Measurements from ENCODE around the gene OTOP2. TPM values are rescaled to one million over a fixed set of nuclear protein-coding genes. Genes with fewer than 3 reads are reported as not detected.
A peak's percentile ranks its signal among the peaks of the same experiment; 100 is the strongest.
"Not testable (repeated sequence)": the region's sequence is repeated elsewhere in the genome, so short reads cannot be mapped to it uniquely, and the experiment has no call there.

OTOP2 gene
- polyA plus RNA-seq, 4 donors: 0.22 to 5.9 (median 0.46) TPM

DNA sequence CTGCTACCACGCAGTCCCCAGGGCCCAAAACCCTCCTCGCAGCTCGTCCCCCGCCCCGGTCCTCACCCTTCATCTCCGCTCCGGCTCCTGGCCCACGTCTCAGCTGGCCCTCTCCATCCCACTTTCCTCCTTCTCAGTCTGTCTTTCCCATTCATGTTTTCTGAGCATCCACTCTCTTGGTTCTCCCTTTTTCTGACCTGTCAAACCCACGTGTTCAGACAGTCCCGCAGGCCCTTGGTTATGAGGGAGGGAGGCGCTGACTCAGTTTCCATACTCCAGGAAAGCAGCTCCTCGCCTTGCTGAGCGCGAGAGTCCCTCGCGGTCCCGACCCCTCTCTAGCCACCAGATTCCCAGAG is 48.9 kb downstream of the OTOP2 start:
- H3K9me3 ChIP-seq (ENCODE audit: control insufficient read depth in 2 of 2, insufficient read depth in 1 of 2, low read depth in 1 of 2, low read length in 1 of 2): no peaks in the 10 kb centered on the region
- peaks cover 0 to 46% (median 6%) of the 10 kb centered on the region in 3 donors for H3K4me1 ChIP-seq (ENCODE audit: control insufficient read depth in 3 of 3, insufficient read depth in 2 of 3, low read depth in 1 of 3, low read length in 2 of 3)
- peak overlapping the region in 2 of 3 donors; percentile 76 to 77 for H3K27ac ChIP-seq (ENCODE audit: low read depth in 1 of 3, low read length in 2 of 3)
- H3K27me3 ChIP-seq (ENCODE audit: control insufficient read depth in 3 of 3, insufficient read depth in 3 of 3, low read length in 3 of 3): peaks cover 0 to 14% (median 0%) of the 10 kb centered on the region in 3 donors
- H3K36me3 ChIP-seq (ENCODE audit: control insufficient read depth in 3 of 3, insufficient read depth in 2 of 3, low read depth in 1 of 3, low read length in 3 of 3): peaks cover 0 to 4% (median 0%) of the 10 kb centered on the region in 3 donors
- peak overlapping the region; percentile 45 to 71 (median 68) for H3K4me3 ChIP-seq (ENCODE audit: low read depth in 1 of 3, low read length in 3 of 3)
- FAIRE-seq (no peak), DNase-seq (no peak)
- 15 to 18% (median 15%) methylated on average over 17 of the region's 17 CpGs for WGBS, 3 donors

DNA sequence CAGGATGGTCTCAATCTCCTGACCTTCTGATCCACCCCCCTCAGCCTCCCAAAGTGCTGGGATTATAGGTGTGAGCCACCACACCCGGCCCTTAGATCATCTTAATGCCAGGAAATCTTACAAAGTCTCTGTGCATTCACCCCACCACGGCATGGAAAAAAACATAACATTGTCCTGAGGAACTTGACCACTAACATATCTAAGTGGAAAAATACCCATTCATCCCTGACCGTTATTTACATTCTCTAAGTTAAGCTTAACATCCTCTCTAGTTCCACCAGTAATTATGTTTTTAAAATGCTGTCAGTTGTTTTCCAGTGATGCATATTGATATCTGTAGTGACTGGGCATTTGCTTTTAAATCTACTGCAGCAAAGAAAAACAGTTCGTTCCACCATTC is 51.9 kb downstream of the OTOP2 start:
- Histone ChIP-seq H3K27ac (ENCODE audit: low read depth in 1 of 3, low read length in 2 of 3) (no peak overlapping the region), H3K4me3 (ENCODE audit: low read depth in 1 of 3, low read length in 3 of 3) (no peak overlapping the region), H3K27me3 (ENCODE audit: control insufficient read depth in 3 of 3, insufficient read depth in 3 of 3, low read length in 3 of 3) (peaks cover 0 to 14% (median 0%) of the 10 kb centered on the region in 3 donors), H3K36me3 (ENCODE audit: control insufficient read depth in 3 of 3, insufficient read depth in 2 of 3, low read depth in 1 of 3, low read length in 3 of 3) (no peaks in the 10 kb centered on the region), H3K4me1 (ENCODE audit: control insufficient read depth in 3 of 3, insufficient read depth in 2 of 3, low read depth in 1 of 3, low read length in 2 of 3) (peaks cover 0 to 29% (median under 1%) of the 10 kb centered on the region in 3 donors), H3K9me3 (ENCODE audit: control insufficient read depth in 2 of 2, insufficient read depth in 1 of 2, low read depth in 1 of 2, low read length in 1 of 2) (no peaks in the 10 kb centered on the region)
- WGBS, 3 donors: 58 to 71% (median 71%) methylated on average over 4 of the region's 4 CpGs
- FAIRE-seq: no peak
- DNase-seq: no peak

DNA sequence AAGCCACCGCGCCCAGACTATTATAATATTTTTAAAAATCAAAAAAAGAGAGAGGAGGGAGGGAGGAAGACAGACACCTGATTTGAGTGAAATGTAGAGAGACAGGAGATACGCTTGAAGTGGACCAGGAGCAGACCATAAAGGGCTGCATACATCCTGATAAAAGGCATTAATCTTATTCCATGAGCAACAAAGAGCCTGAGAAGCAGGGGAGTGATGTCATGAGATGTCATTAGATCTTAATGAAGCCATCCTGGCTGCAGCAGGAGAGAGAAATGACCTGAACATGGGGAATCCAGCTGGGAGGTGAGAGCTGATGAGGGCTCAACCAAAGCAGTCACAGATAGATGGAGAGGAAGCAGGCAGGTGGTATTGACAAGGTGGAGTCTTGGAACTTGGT is 53.7 kb downstream of the OTOP2 start:
- DNase-seq (no peak), FAIRE-seq (no peak)
- no peak overlapping the region for H3K4me3 ChIP-seq (ENCODE audit: low read depth in 1 of 3, low read length in 3 of 3)
- no peak overlapping the region for H3K27ac ChIP-seq (ENCODE audit: low read depth in 1 of 3, low read length in 2 of 3)
- 94 to 97% (median 96%) methylated on average over 3 of the region's 3 CpGs for WGBS, 3 donors
- peaks cover 0 to 7% (median 0%) of the 10 kb centered on the region in 3 donors for H3K27me3 ChIP-seq (ENCODE audit: control insufficient read depth in 3 of 3, insufficient read depth in 3 of 3, low read length in 3 of 3)
- H3K36me3 ChIP-seq (ENCODE audit: control insufficient read depth in 3 of 3, insufficient read depth in 2 of 3, low read depth in 1 of 3, low read length in 3 of 3): no peaks in the 10 kb centered on the region
- peaks cover 3 to 26% (median 6%) of the 10 kb centered on the region in 3 donors for H3K4me1 ChIP-seq (ENCODE audit: control insufficient read depth in 3 of 3, insufficient read depth in 2 of 3, low read depth in 1 of 3, low read length in 2 of 3)
- H3K9me3 ChIP-seq (ENCODE audit: control insufficient read depth in 2 of 2, insufficient read depth in 1 of 2, low read depth in 1 of 2, low read length in 1 of 2): no peaks in the 10 kb centered on the region

DNA sequence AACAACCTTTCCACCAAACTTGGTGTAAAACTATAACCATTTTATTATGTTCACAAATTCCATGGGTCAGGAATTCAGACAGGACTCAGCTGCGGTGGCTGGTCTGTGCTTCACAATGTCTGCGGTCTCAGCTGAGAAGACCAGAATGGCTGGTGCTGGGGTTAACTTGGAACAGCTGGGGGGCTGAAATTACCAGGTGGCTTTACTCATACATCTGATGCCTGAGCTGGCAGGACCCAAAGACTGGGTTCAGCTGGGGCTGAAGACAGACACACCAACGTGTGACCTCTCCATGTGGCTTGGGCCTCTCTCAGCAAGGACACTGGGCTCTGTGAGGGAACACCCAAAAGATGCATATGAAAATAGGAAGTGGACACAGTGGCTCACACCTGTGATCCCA is 54.2 kb downstream of the OTOP2 start:
- H3K36me3 ChIP-seq (ENCODE audit: control insufficient read depth in 3 of 3, insufficient read depth in 2 of 3, low read depth in 1 of 3, low read length in 3 of 3): no peaks in the 10 kb centered on the region
- H3K27ac ChIP-seq (ENCODE audit: low read depth in 1 of 3, low read length in 2 of 3): no peak overlapping the region
- peaks cover 0 to 2% (median 0%) of the 10 kb centered on the region in 3 donors for H3K27me3 ChIP-seq (ENCODE audit: control insufficient read depth in 3 of 3, insufficient read depth in 3 of 3, low read length in 3 of 3)
- 79 to 86% (median 79%) methylated on average over 3 of the region's 3 CpGs for WGBS, 3 donors
- no peak for FAIRE-seq
- peaks cover 3 to 22% (median 6%) of the 10 kb centered on the region in 3 donors for H3K4me1 ChIP-seq (ENCODE audit: control insufficient read depth in 3 of 3, insufficient read depth in 2 of 3, low read depth in 1 of 3, low read length in 2 of 3)
- H3K9me3 ChIP-seq (ENCODE audit: control insufficient read depth in 2 of 2, insufficient read depth in 1 of 2, low read depth in 1 of 2, low read length in 1 of 2): no peaks in the 10 kb centered on the region
- no peak overlapping the region for H3K4me3 ChIP-seq (ENCODE audit: low read depth in 1 of 3, low read length in 3 of 3)
- no peak for DNase-seq

DNA sequence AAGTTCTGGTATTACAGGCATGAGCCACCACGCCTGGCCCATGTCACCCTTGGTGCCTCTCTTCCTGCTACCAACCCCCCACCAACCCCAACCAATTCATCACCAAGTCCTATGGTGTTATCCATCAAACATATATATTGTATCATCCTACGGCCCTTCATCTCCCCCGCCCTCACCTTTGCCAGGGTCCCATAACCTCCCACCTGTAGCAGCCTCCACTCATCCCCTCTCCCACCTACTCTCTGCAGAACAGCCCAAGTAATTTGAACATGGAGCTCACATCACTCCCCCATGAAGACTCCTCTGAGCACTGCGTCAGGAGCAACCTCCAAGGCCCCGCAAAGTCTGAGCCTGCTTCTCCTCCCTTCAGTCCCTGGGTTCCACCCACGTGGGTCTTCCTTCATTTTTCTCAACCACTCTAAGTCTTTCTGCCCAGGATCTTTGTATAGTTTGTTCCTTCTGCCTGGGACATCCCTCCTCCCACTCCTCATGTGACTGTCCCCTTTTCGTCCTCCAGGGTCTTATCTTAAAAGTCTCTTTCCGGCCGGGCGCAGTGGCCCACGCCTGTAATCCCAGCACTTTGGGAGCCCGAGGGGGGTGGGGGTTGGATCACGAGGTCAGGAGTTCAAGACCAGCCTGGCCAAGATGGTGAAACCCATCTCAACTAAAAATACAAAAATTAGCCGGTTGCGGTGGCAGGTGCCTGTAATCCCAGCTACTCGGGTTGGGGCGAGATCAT is 55.5 kb downstream of the OTOP2 start:
- H3K4me1 ChIP-seq (ENCODE audit: control insufficient read depth in 3 of 3, insufficient read depth in 2 of 3, low read depth in 1 of 3, low read length in 2 of 3): peaks cover 3 to 13% (median 6%) of the 10 kb centered on the region in 3 donors
- H3K27ac ChIP-seq (ENCODE audit: low read depth in 1 of 3, low read length in 2 of 3): no peak overlapping the region
- DNase-seq (no peak), FAIRE-seq (no peak)
- no peaks in the 10 kb centered on the region for H3K36me3 ChIP-seq (ENCODE audit: control insufficient read depth in 3 of 3, insufficient read depth in 2 of 3, low read depth in 1 of 3, low read length in 3 of 3)
- no peaks in the 10 kb centered on the region for H3K9me3 ChIP-seq (ENCODE audit: control insufficient read depth in 2 of 2, insufficient read depth in 1 of 2, low read depth in 1 of 2, low read length in 1 of 2)
- no peaks in the 10 kb centered on the region for H3K27me3 ChIP-seq (ENCODE audit: control insufficient read depth in 3 of 3, insufficient read depth in 3 of 3, low read length in 3 of 3)
- 83 to 86% (median 86%) methylated on average over 17 of the region's 17 CpGs for WGBS, 3 donors
- no peak overlapping the region for H3K4me3 ChIP-seq (ENCODE audit: low read depth in 1 of 3, low read length in 3 of 3)

DNA sequence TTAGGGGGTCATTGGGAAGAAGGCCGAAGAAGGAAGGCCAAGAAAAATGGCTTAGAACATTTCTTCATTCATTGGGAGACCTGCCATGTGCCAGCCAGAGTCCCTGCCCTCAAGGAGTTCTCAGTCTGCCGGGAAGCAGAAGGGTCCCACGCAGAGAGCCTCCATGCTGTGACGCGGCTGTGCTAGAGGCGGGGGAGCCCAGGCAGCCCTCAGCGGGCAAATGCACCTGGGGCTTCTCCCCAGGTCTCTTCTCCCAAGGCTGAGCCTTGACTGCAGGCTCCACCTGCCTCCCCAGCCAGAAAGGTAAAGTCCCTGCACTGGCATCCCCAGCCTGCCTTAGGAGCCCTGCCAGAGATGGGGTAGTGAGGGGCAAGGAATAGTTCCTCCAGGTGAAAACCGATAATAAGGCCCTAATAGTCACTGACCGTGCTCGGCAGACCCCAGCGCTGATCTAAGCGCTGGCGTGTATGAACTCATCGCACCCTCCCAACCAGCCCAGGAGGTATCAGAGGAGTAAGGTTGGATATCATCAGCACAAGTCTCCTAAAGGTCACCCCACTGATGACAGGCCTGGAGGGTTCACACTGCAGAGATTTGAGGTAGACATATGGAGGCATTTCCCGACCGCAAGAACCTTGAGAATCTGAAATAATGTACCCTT is 57.4 kb downstream of the OTOP2 start:
- no peaks in the 10 kb centered on the region for H3K9me3 ChIP-seq (ENCODE audit: control insufficient read depth in 2 of 2, insufficient read depth in 1 of 2, low read depth in 1 of 2, low read length in 1 of 2)
- no peaks in the 10 kb centered on the region for H3K36me3 ChIP-seq (ENCODE audit: control insufficient read depth in 3 of 3, insufficient read depth in 2 of 3, low read depth in 1 of 3, low read length in 3 of 3)
- 45 to 47% (median 46%) methylated on average over 16 of the region's 16 CpGs for WGBS, 3 donors
- DNase-seq (no peak), FAIRE-seq (no peak)
- H3K4me1 ChIP-seq (ENCODE audit: control insufficient read depth in 3 of 3, insufficient read depth in 2 of 3, low read depth in 1 of 3, low read length in 2 of 3): peaks cover 3 to 10% (median 8%) of the 10 kb centered on the region in 3 donors
- peak overlapping the region in 2 of 3 donors; percentile 50 to 67 for H3K4me3 ChIP-seq (ENCODE audit: low read depth in 1 of 3, low read length in 3 of 3)
- no peaks in the 10 kb centered on the region for H3K27me3 ChIP-seq (ENCODE audit: control insufficient read depth in 3 of 3, insufficient read depth in 3 of 3, low read length in 3 of 3)
- peak overlapping the region; percentile 59 to 96 (median 94) for H3K27ac ChIP-seq (ENCODE audit: low read depth in 1 of 3, low read length in 2 of 3)

DNA sequence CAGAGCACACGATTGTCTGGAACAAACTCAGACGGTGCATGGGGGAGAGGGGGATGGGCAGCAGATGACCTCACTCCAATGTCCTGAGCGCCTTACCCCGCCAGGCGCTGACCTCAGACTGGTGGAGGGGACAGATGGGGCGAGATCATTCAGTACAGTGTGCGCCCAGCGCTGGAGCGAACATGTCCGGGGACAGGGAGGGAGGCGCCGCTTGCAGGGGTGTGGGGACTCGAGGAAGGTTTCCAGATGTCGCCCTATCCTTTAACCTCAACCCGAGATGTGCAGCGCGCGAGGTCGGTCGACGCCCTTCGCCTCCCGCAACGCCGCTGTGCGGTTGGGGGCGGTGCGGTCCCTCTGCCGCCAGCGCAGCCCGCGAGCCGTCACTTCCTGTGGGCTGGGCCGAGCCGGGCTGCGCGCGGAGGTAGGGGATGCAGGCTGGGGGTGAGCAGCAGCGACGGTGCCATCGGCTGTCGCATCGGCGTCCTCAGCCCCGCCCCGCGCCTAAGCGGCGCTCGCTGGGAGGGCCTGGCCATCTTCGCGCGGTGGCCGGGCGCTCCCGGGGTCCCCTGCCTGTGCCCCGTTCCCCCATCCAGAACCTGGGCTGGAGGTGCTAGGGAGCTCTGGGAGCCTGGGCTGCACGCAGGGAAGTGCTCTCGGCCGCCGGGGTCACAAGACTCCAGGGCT is 58.0 kb downstream of the OTOP2 start:
- WGBS, 3 donors: 0 to 1% (median 0%) methylated on average over 53 to 61 of the region's 61 CpGs
- Histone ChIP-seq H3K4me1 (ENCODE audit: control insufficient read depth in 3 of 3, insufficient read depth in 2 of 3, low read depth in 1 of 3, low read length in 2 of 3) (peaks cover 3 to 15% (median 8%) of the 10 kb centered on the region in 3 donors), H3K9me3 (ENCODE audit: control insufficient read depth in 2 of 2, insufficient read depth in 1 of 2, low read depth in 1 of 2, low read length in 1 of 2) (no peaks in the 10 kb centered on the region), H3K27me3 (ENCODE audit: control insufficient read depth in 3 of 3, insufficient read depth in 3 of 3, low read length in 3 of 3) (no peaks in the 10 kb centered on the region), H3K4me3 (ENCODE audit: low read depth in 1 of 3, low read length in 3 of 3) (peak overlapping the region; percentile 31 to 67 (median 50)), H3K36me3 (ENCODE audit: control insufficient read depth in 3 of 3, insufficient read depth in 2 of 3, low read depth in 1 of 3, low read length in 3 of 3) (no peaks in the 10 kb centered on the region), H3K27ac (ENCODE audit: low read depth in 1 of 3, low read length in 2 of 3) (peak overlapping the region; percentile 59 to 96 (median 94))
- peak; percentile 74 to 90 for DNase-seq
- FAIRE-seq: no peak

DNA sequence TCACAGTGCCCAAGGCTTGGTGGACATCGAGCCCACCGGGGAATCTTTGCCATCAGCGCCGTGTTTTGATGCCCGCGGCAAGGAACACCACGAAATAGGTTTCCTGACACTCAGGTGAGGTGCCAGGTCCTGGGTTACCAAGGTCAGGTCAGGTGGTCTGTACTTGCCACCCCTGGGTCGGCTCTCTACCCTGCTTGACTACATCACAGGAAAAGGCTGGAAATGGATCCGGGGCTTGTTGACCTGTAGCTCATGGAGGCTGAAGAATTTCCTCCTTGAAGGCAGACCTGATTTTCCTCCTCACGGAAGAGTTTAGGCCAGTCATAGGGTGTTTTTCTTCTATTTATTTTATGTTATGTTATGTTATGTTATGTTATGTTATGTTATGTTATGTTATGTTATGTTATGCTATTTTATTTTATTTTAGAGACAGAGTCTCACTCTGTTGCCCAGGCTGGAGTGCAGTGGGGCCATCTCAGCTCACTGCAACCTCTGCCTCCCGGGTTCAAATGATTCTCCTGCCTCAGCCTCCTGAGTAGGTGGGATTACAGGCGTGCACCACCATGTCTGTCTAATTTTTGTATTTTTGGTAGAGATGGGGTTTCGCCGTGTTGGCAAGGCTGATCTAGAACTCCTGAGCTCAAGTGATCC is 58.7 kb downstream of the OTOP2 start:
- DNase-seq; H3K9me3 ChIP-seq (ENCODE audit: control insufficient read depth in 2 of 2, insufficient read depth in 1 of 2, low read depth in 1 of 2, low read length in 1 of 2); H3K27me3 ChIP-seq (ENCODE audit: control insufficient read depth in 3 of 3, insufficient read depth in 3 of 3, low read length in 3 of 3); FAIRE-seq; H3K36me3 ChIP-seq (ENCODE audit: control insufficient read depth in 3 of 3, insufficient read depth in 2 of 3, low read depth in 1 of 3, low read length in 3 of 3): not testable (repeated sequence)
- Histone ChIP-seq H3K27ac (ENCODE audit: low read depth in 1 of 3, low read length in 2 of 3) (peak overlapping the region; percentile 59 to 96 (median 94)), H3K4me1 (ENCODE audit: control insufficient read depth in 3 of 3, insufficient read depth in 2 of 3, low read depth in 1 of 3, low read length in 2 of 3) (peaks cover 3 to 15% (median 8%) of the 10 kb centered on the region in 3 donors), H3K4me3 (ENCODE audit: low read depth in 1 of 3, low read length in 3 of 3) (peak overlapping the region; percentile 31 to 67 (median 50))
- WGBS, 3 donors: 15 to 26% (median 17%) methylated on average over 14 of the region's 14 CpGs

Measured in small intestine (tissue), 7 donors.